Measurements from ENCODE around the gene CDS2. TPM values are rescaled to one million over a fixed set of nuclear protein-coding genes. Genes with fewer than 3 reads are reported as not detected.

Gene CDS2
- 13.7 and 25.3 TPM in 2 replicates for total RNA-seq

DNA sequence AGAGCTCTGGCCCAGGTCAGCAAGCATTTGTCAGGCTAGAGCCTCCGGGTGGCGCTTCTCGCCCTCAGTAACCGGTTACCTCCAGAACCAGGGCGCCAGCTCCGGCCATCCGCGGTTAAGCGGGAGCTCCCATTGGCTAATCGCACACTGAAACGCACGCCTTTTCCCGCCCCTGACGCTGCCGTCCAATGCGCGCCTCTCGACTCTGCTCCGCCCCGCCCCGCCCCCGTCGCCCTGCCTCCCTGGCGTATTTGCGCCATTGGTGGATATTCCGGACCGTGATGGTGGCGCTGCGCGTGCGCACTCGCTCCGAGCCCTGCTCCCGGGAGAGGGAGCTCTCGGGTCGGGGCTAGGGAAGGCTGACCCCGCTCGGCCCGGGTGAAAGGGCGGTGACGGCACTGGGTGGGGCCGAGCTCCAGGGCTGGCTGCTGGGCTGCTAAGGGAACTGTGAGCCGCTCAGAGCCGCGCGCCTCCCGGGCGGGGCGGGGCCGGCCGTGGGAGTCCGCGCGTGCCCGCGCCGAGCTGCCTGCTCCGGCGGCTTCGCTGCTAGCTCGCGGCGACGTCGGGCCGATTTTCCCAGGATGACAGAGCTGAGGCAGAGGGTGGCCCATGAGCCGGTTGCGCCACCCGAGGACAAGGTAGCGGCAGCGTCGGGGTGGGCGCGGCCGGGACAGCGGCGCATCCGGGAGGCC, at the start of gene CDS2:
Gene CDS2, plus strand, starts transcription at position 497 of the 692 bp plus-strand sequence. Its CDS starts 85 bp downstream, at position 582.

GRCh38 chr20:5119435-5120184, 7.2 kb upstream of the CDS2 start, which contains the start of gene PCNA:
PCNA (minus strand) TSS chr20:5119958; CDS start chr20:5119798, 160 bp downstream.

Other genes with a start within 250 kb of the CDS2 start
- 8.2 and 19.1 TPM in 2 replicates for gene SLC23A2, start 125.5 kb upstream of the CDS2 start, total RNA-seq
- gene TMEM230, start 13.9 kb upstream of the CDS2 start, total RNA-seq, result 61.7 and 90.9 TPM in 2 replicates
- 60.0 and 61.9 TPM in 2 replicates for gene PCNA, start 7.0 kb upstream of the CDS2 start, total RNA-seq
- gene PROKR2, start 189.9 kb downstream of the CDS2 start, total RNA-seq, result not detected in 2 replicates

Data from nasal cavity respiratory epithelium epithelial cell of viscerocranial mucosa (primary cell).